SK-N-SH treated with all-trans-retinoic acid at 6 μM for 48 hours (cell line): ENCODE results near the gene PROKR1.

Experiments
- ATAC-seq: fragments of 200-7000 bp; cut with Tn5 transposase; 3 replicates; pipeline ENCODE4 v1.9.1; 2020; ENCODE audit warnings: mild to moderate bottlenecking, moderate library complexity
- ARNTL ChIP-seq: fragments of 450-650 bp; formaldehyde crosslinking; IDR thresholded peaks from 2 replicates; pipeline ENCODE4 v1.5.0; 2020; ENCODE audit warnings: low read depth, mild to moderate bottlenecking, moderate library complexity, borderline replicate concordance
- BACH2 ChIP-seq: fragments of 250-450 bp; sonication (Bioruptor Pico); IDR thresholded peaks from 2 replicates; pipeline ENCODE4 v1.9.0; 2021; ENCODE audit warnings: mild to moderate bottlenecking, borderline replicate concordance
- ESRRG ChIP-seq: fragments of 250-450 bp; sonication (Bioruptor Pico); IDR thresholded peaks from 2 replicates; pipeline ENCODE4 v1.6.1; 2021; ENCODE audit warnings: mild to moderate bottlenecking
- GLIS3 ChIP-seq: fragments of 250-450 bp; sonication (Bioruptor Pico); IDR thresholded peaks from 2 replicates; pipeline ENCODE4 v1.5.0; 2020; ENCODE audit warnings: mild to moderate bottlenecking, moderate library complexity
- ISL1 ChIP-seq: fragments of 250-450 bp; sonication (Bioruptor Pico); IDR thresholded peaks from 2 replicates; pipeline ENCODE4 v2.1.2; 2022; ENCODE audit warnings: mild to moderate bottlenecking, moderate library complexity
- OSR1 ChIP-seq: fragments of 250-450 bp; sonication (Bioruptor Pico); IDR thresholded peaks from 2 replicates; pipeline ENCODE4 v1.8.0; 2022; ENCODE audit warnings: moderate library complexity, mild to moderate bottlenecking, inconsistent platforms
- PPARA ChIP-seq: fragments of 250-450 bp; sonication (Bioruptor Pico); IDR thresholded peaks from 2 replicates; pipeline ENCODE4 v1.5.0; 2020; ENCODE audit warnings: mild to moderate bottlenecking, borderline replicate concordance
- RARB ChIP-seq: fragments of 250-450 bp; sonication (Bioruptor Pico); IDR thresholded peaks from 2 replicates; pipeline ENCODE4 v1.8.0; 2021; ENCODE audit warnings: mild to moderate bottlenecking, moderate library complexity
- SNAI2 ChIP-seq: fragments of 250-450 bp; sonication (Bioruptor Pico); IDR thresholded peaks from 2 replicates; pipeline ENCODE4 v1.5.0; 2020; ENCODE audit warnings: mild to moderate bottlenecking, moderate library complexity
- TCF4 ChIP-seq: fragments of 250-450 bp; sonication (Bioruptor Pico); IDR thresholded peaks from 2 replicates; pipeline ENCODE4 v1.8.0; 2021; ENCODE audit warnings: mild to moderate bottlenecking, moderate library complexity, borderline replicate concordance
- TOX ChIP-seq: fragments of 250-450 bp; sonication (Bioruptor Pico); IDR thresholded peaks from 2 replicates; pipeline ENCODE4 v1.8.0; 2021; ENCODE audit warnings: mild to moderate bottlenecking, moderate library complexity, borderline replicate concordance
- ZC3H10 ChIP-seq: fragments of 250-450 bp; sonication (Bioruptor Pico); IDR thresholded peaks from 2 replicates; pipeline ENCODE4 v1.5.1; 2021; ENCODE audit warnings: mild to moderate bottlenecking, moderate library complexity
- ZFP3 ChIP-seq: fragments of 250-450 bp; sonication (Bioruptor Pico); IDR thresholded peaks from 2 replicates; pipeline ENCODE4 v1.5.0; 2020; ENCODE audit warnings: mild to moderate bottlenecking, moderate library complexity
- ZFP30 ChIP-seq: fragments of 450-650 bp; formaldehyde crosslinking; IDR thresholded peaks from 2 replicates; pipeline ENCODE4 v1.5.0; 2022; ENCODE audit warnings: mild to moderate bottlenecking, moderate library complexity
- ZNF565 ChIP-seq: fragments of 450-650 bp; formaldehyde crosslinking; conservative IDR thresholded peaks from 2 replicates; pipeline ENCODE4 v1.5.0; 2020; ENCODE audit warnings: low read depth, mild to moderate bottlenecking, moderate library complexity
- ZNF70 ChIP-seq: fragments of 450-650 bp; formaldehyde crosslinking; IDR thresholded peaks from 2 replicates; pipeline ENCODE4 v1.5.0; 2020; ENCODE audit warnings: mild to moderate bottlenecking, moderate library complexity
- ZNF8 ChIP-seq: fragments of 450-650 bp; formaldehyde crosslinking; IDR thresholded peaks from 2 replicates; pipeline ENCODE4 v1.5.0; 2020; ENCODE audit warnings: mild to moderate bottlenecking, moderate library complexity
- TF ChIP-seq, protein P1 (sequence below): fragments of 250-450 bp; sonication (Bioruptor Pico); IDR thresholded peaks from 2 replicates; pipeline ENCODE4 v1.5.1; 2020; ENCODE audit warnings: low read depth, mild to moderate bottlenecking, moderate library complexity
- TF ChIP-seq, protein P2 (sequence below): fragments of 250-450 bp; sonication (Bioruptor Pico); IDR thresholded peaks from 2 replicates; pipeline ENCODE4 v1.8.0; 2021; ENCODE audit warnings: low read depth, mild to moderate bottlenecking, moderate library complexity, borderline replicate concordance
- TF ChIP-seq, protein P3 (sequence below): fragments of 250-450 bp; sonication (Bioruptor Pico); IDR thresholded peaks from 2 replicates; pipeline ENCODE4 v1.5.0; 2020; ENCODE audit warnings: mild to moderate bottlenecking, moderate library complexity
- TF ChIP-seq, protein P4 (sequence below): fragments of 250-450 bp; sonication (Bioruptor Pico); IDR thresholded peaks from 2 replicates; pipeline ENCODE4 v1.8.0; 2020; ENCODE audit warnings: mild to moderate bottlenecking, moderate library complexity, borderline replicate concordance

Gene PROKR1

DNA sequence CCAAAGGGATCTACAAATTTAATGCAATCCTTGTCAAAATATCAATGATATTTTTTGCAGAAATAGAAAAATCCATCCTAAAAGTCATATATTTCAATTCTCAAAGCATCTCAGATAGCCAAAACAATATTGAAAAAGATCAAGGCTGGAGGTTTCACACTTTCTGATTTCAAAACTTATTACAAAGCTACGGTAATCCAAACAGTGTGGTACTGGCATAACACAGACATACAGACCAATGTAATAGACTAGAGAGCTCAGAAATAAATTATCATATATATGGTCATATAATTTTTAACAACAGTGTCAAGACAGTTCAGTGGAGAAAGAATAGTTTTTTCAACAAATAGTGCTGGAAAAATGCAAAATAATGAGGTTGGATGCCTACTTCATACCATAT is 40.3 kb upstream of the PROKR1 start:
- TF ChIP-seq ESRRG (CRISPR knock-in tag) (no peak), ZNF8 (CRISPR knock-in tag) (no peak), ZFP30 (CRISPR knock-in tag) (no peak), SNAI2 (no peak), PPARA (no peak), GLIS3 (CRISPR knock-in tag) (no peak), BACH2 (CRISPR knock-in tag) (no peak)
- TF ChIP-seq, protein P1, sequence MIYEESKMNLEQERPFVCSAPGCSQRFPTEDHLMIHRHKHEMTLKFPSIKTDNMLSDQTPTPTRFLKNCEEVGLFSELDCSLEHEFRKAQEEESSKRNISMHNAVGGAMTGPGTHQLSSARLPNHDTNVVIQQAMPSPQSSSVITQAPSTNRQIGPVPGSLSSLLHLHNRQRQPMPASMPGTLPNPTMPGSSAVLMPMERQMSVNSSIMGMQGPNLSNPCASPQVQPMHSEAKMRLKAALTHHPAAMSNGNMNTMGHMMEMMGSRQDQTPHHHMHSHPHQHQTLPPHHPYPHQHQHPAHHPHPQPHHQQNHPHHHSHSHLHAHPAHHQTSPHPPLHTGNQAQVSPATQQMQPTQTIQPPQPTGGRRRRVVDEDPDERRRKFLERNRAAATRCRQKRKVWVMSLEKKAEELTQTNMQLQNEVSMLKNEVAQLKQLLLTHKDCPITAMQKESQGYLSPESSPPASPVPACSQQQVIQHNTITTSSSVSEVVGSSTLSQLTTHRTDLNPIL (CRISPR knock-in tag): no peak
- TF ChIP-seq, protein P2, sequence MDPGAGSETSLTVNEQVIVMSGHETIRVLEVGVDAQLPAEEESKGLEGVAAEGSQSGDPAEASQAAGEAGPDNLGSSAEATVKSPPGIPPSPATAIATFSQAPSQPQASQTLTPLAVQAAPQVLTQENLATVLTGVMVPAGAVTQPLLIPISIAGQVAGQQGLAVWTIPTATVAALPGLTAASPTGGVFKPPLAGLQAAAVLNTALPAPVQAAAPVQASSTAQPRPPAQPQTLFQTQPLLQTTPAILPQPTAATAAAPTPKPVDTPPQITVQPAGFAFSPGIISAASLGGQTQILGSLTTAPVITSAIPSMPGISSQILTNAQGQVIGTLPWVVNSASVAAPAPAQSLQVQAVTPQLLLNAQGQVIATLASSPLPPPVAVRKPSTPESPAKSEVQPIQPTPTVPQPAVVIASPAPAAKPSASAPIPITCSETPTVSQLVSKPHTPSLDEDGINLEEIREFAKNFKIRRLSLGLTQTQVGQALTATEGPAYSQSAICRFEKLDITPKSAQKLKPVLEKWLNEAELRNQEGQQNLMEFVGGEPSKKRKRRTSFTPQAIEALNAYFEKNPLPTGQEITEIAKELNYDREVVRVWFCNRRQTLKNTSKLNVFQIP (CRISPR knock-in tag): no peak
- no peak for ATAC-seq

DNA sequence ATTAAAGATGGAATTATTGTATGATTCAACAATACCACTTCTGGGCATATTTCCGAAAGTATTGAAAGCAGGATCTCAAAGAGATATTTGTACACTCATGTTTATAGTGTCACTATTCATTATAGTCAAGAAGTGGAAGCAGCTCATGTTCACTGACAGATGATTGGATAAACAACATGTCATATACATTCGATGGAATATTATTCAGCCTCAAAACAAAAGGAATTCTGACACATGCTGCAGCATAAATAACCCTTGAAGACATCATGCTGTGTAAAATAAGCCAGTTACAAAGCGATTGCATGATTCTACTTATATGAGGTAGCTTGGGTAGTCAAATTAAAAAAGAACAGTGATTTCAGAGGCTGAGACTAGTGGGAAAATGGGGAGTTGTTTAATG is 39.3 kb upstream of the PROKR1 start:
- no peak for ATAC-seq
- no peak for TF ChIP-seq ZC3H10
- TF ChIP-seq ZNF8 (CRISPR knock-in tag): no peak
- no peak for TF ChIP-seq ZFP3 (CRISPR knock-in tag)
- TF ChIP-seq, protein P3, sequence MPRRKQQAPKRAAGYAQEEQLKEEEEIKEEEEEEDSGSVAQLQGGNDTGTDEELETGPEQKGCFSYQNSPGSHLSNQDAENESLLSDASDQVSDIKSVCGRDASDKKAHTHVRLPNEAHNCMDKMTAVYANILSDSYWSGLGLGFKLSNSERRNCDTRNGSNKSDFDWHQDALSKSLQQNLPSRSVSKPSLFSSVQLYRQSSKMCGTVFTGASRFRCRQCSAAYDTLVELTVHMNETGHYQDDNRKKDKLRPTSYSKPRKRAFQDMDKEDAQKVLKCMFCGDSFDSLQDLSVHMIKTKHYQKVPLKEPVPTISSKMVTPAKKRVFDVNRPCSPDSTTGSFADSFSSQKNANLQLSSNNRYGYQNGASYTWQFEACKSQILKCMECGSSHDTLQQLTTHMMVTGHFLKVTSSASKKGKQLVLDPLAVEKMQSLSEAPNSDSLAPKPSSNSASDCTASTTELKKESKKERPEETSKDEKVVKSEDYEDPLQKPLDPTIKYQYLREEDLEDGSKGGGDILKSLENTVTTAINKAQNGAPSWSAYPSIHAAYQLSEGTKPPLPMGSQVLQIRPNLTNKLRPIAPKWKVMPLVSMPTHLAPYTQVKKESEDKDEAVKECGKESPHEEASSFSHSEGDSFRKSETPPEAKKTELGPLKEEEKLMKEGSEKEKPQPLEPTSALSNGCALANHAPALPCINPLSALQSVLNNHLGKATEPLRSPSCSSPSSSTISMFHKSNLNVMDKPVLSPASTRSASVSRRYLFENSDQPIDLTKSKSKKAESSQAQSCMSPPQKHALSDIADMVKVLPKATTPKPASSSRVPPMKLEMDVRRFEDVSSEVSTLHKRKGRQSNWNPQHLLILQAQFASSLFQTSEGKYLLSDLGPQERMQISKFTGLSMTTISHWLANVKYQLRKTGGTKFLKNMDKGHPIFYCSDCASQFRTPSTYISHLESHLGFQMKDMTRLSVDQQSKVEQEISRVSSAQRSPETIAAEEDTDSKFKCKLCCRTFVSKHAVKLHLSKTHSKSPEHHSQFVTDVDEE (CRISPR knock-in tag): no peak
- TF ChIP-seq ISL1 (CRISPR knock-in tag): no peak
- no peak for TF ChIP-seq TCF4 (CRISPR knock-in tag)
- TF ChIP-seq ZNF565 (CRISPR knock-in tag): no peak
- TF ChIP-seq, protein P2 (CRISPR knock-in tag): no peak
- TF ChIP-seq GLIS3 (CRISPR knock-in tag): no peak
- TF ChIP-seq, protein P1 (CRISPR knock-in tag): no peak
- TF ChIP-seq SNAI2: no peak
- no peak for TF ChIP-seq OSR1 (CRISPR knock-in tag)
- TF ChIP-seq BACH2 (CRISPR knock-in tag): no peak
- TF ChIP-seq ZNF70 (CRISPR knock-in tag): no peak
- TF ChIP-seq, protein P4, sequence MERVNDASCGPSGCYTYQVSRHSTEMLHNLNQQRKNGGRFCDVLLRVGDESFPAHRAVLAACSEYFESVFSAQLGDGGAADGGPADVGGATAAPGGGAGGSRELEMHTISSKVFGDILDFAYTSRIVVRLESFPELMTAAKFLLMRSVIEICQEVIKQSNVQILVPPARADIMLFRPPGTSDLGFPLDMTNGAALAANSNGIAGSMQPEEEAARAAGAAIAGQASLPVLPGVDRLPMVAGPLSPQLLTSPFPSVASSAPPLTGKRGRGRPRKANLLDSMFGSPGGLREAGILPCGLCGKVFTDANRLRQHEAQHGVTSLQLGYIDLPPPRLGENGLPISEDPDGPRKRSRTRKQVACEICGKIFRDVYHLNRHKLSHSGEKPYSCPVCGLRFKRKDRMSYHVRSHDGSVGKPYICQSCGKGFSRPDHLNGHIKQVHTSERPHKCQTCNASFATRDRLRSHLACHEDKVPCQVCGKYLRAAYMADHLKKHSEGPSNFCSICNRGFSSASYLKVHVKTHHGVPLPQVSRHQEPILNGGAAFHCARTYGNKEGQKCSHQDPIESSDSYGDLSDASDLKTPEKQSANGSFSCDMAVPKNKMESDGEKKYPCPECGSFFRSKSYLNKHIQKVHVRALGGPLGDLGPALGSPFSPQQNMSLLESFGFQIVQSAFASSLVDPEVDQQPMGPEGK (CRISPR knock-in tag): no peak
- TF ChIP-seq RARB (CRISPR knock-in tag): no peak
- TF ChIP-seq TOX (CRISPR knock-in tag): no peak

DNA sequence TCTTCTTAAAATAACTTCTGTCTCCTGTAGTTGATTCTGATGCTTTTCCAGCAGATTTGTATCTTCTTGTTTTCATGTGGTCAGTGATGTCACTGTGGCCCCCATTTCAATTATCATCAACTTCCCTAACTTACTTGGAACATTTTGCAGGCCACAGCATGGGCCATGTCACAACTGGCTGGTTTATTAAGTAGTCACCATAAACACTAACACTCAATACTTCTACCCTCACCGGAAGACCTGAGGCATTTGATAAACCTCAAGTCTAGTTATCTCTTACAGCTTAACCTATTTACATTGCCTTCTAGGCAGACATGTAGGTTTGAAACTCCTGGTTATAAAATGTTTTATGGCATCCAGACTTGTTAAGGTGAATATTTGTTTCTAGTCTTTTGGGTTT is 37.4 kb upstream of the PROKR1 start:
- TF ChIP-seq ZNF70 (CRISPR knock-in tag) (no peak), ZFP30 (CRISPR knock-in tag) (no peak), ARNTL (CRISPR knock-in tag) (no peak), ZNF8 (CRISPR knock-in tag) (no peak), ZNF565 (CRISPR knock-in tag) (no peak), TCF4 (CRISPR knock-in tag) (no peak), SNAI2 (no peak), ESRRG (CRISPR knock-in tag) (no peak), ZC3H10 (no peak), ISL1 (CRISPR knock-in tag) (no peak), GLIS3 (CRISPR knock-in tag) (no peak), RARB (CRISPR knock-in tag) (no peak), OSR1 (CRISPR knock-in tag) (no peak)
- TF ChIP-seq, protein P1 (CRISPR knock-in tag): no peak
- TF ChIP-seq, protein P4 (CRISPR knock-in tag): no peak
- ATAC-seq: no peak
